ENCODE data around the gene TEX52.

DNA sequence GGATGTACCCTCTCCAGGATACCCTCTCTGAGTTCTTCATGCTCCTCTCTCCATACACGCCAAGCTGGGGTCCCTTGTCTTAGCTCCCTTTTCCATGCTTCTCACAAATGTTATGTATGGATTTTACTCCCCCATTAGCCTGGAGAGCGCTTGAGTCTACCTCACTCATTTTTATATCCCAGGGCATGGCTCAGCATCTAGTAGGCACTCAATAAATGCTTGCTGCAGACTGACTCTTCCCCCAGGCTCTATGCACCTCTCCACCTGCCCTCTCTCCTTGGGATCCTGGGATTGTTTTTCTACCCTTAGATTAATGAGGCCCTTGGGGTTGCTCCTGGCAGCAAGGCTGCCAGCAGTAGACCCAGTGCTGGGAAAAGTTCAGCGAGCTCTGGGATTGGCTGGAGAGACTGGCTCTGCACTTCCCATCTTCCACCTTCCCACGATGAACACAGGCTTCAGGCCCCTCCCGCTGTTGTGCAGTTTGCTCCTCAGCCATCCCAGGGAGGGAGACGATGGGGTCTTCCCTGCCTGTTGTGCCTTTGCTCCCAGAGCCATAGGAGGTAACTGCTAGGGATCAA, 24.2 kb downstream of the TEX52 start:
- TF ChIP-seq JUND (IDR thresholded peaks at IDR 0.05): no peak
- TF ChIP-seq, protein P1, sequence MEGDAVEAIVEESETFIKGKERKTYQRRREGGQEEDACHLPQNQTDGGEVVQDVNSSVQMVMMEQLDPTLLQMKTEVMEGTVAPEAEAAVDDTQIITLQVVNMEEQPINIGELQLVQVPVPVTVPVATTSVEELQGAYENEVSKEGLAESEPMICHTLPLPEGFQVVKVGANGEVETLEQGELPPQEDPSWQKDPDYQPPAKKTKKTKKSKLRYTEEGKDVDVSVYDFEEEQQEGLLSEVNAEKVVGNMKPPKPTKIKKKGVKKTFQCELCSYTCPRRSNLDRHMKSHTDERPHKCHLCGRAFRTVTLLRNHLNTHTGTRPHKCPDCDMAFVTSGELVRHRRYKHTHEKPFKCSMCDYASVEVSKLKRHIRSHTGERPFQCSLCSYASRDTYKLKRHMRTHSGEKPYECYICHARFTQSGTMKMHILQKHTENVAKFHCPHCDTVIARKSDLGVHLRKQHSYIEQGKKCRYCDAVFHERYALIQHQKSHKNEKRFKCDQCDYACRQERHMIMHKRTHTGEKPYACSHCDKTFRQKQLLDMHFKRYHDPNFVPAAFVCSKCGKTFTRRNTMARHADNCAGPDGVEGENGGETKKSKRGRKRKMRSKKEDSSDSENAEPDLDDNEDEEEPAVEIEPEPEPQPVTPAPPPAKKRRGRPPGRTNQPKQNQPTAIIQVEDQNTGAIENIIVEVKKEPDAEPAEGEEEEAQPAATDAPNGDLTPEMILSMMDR (IDR thresholded peaks at IDR 0.05; ENCODE audit: low read depth, low read length, missing input control): no peak
- TF ChIP-seq, protein P2, sequence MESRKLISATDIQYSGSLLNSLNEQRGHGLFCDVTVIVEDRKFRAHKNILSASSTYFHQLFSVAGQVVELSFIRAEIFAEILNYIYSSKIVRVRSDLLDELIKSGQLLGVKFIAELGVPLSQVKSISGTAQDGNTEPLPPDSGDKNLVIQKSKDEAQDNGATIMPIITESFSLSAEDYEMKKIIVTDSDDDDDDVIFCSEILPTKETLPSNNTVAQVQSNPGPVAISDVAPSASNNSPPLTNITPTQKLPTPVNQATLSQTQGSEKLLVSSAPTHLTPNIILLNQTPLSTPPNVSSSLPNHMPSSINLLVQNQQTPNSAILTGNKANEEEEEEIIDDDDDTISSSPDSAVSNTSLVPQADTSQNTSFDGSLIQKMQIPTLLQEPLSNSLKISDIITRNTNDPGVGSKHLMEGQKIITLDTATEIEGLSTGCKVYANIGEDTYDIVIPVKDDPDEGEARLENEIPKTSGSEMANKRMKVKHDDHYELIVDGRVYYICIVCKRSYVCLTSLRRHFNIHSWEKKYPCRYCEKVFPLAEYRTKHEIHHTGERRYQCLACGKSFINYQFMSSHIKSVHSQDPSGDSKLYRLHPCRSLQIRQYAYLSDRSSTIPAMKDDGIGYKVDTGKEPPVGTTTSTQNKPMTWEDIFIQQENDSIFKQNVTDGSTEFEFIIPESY (IDR thresholded peaks at IDR 0.05): no peak
- TF ChIP-seq YY1 (IDR thresholded peaks at IDR 0.05): no peak

All from liver (tissue), 3 donors.